HG02623 (cell line): Measurements from ENCODE around the gene IL17B.

Source experiments
- ATAC-seq: cut with Tn5 transposase; IDR thresholded peaks from one replicate; pipeline ENCODE4 v1.9.1; 2021; ENCODE audit warnings: moderate library complexity; ENCODE audit not compliant: unreplicated experiment

Gene IL17B

GRCh38 chr5:149380466-149381121, 1.5 kb upstream of the IL17B start:
- no peak for ATAC-seq

DNA sequence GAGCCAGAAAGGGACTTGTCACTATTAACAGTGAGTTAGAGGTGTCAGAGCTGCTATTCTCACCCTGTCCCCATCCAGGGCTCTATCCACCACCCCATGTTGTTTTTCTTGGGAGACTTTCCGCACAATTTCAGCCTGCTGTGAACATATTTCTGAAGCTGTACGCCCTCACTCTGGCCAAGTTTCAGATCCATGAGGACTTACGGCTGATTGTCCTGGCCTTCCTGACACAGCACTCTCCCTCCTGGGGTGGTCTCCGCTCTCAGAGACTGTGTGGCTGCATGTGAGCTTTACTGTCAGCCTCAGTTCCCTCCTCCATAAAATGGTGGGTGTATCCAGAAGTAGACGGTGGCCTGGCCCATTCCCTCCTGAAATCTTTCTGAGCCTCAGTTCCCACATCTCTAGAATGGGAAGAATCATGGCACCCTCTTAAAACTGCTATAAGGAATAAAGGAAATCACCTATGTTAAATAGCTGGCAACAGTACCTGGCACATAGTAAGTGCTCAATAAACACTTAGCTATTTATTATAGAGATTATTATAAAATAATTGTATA, 804 bp upstream of the IL17B start:
- no peak for ATAC-seq

DNA sequence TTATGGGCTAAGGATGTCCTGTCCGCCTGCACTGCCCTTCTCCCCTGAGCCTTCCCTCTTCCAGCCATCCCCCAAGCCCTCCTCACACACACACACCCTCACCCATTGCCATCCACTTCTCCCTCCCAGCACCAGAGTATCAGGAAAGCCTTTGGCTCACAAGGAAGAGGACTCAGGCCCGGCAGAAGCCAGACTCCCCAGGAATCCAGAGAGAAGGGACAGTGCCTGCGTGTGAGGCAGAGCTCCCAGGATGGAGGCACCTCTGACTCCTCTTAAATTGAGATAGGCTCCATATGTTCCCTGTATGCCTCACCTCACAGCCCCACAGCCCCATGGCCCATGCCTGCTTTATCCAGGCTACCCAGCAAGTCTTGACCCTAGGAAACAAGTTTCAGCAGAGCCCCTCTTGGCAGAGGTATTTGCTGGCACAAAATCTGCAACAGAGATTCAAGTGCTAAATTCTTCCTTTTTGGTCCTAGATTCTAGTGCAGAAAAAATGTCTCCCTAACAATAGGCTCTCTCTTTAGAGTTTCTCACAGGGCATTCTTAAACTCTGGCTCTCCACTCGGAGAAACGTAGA, 761 bp downstream of the IL17B start:
- ATAC-seq: no peak

DNA sequence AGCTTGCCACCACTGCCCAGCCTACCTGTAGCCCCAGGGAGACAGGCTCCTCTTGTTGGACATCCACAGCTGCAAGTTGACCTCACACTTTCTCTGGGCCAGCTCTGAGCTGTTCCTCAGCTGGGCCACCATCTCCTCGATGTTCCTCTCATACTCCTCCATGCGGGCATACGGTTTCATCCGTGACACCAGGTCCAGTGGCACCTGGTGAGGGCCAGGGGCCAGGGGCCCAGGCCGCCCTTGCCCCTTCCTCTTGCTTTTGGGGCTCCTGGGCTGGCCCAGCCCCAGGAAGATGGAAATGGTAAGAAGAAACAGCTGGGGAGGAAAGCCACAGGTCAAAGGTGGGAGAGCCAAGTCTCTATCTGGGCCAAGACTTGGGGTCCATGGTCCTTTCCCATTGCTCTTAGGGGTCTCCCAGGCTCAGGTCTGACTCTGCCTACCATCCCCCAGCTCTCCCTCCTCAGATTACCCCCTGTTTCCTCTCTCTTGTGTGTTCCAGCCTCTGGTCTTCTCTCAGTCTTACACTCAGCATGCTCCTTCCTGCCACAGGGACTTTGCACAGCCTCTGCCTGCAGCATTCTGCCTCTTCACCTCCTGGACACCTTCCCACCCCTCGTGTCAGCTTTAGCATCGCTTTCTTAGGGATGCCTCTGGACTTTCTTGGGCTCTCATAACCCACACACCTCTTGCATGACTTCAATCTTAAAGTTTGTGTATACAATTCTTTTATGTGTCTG, 2.2 kb downstream of the IL17B start:
- ATAC-seq: no peak

DNA sequence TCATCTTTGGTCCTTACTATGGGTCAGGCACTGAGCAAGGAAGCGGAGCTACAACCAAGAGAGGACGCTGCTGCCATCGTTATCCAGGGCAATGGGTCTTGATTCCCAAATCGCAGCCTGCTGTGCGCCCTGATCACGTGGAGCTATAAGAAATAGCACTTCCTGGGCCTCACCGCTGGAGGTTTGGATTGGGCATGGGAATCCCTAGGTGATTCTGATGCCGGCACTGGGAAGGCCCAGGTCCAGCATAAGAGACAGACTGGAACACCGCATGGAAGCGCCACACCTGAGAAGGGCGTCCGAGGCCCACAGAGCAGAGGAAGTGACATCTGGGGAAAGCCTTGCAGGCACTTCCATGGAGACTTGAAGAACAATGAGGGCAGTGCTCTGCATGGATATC, 3.0 kb downstream of the IL17B start:
- no peak for ATAC-seq

GRCh38 chr5:149375434-149375833, 3.7 kb downstream of the IL17B start:
- ATAC-seq: no peak

DNA sequence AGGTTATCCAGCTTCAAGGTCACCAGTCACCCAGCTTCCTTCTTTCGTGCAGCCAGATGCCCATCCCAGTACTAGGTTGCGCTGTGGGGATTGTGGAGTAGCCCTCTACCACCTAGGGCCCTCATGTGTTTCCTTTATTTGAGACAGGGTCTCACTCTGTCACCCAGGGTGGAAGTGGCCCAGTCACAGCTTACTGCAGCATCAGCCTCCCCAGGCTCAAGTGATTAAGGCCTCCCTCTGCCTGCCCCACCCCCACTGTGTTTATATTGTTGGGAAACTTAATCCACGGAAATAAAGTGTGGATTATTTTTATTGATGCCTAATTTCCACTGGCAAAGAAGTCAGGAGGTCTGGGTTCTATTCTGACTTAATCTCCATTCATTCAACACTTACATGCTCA, 4.3 kb downstream of the IL17B start:
- ATAC-seq: no peak

GRCh38 chr5:149374303-149374702, 4.8 kb downstream of the IL17B start:
- no peak for ATAC-seq

GRCh38 chr5:149372932-149373331, 6.2 kb downstream of the IL17B start:
- ATAC-seq: no peak

GRCh38 chr5:149372076-149372795, 6.9 kb downstream of the IL17B start:
- ATAC-seq: no peak

- ATAC-seq: peak; percentile 85
These were observed 7.7 kb downstream of the IL17B start for GRCh38 chr5:149371296-149371962.

DNA sequence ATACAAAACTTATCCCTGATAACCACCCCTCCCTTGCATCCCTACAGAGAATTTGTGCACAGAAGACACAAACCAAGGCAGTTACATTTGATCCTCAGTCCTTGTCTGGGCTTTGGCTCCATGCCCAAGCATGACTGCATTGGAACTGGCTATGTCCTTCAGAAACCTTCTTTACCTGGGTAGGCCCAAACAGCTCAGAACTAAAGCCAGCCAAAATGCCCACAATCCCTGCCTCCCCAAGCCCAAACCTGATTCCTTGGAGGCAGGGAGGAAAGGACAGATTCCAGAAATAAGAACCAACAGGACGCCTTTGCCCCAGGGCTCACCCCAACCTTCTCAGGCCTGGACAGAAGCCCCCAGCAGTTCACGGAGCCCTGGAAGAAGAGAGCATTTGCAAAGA, 8.2 kb downstream of the IL17B start:
- ATAC-seq: no peak

GRCh38 chr5:149367972-149368645, 11.0 kb downstream of the IL17B start:
- ATAC-seq: no peak

GRCh38 chr5:149367249-149367971, 11.7 kb downstream of the IL17B start:
- ATAC-seq: peak; percentile 69

DNA sequence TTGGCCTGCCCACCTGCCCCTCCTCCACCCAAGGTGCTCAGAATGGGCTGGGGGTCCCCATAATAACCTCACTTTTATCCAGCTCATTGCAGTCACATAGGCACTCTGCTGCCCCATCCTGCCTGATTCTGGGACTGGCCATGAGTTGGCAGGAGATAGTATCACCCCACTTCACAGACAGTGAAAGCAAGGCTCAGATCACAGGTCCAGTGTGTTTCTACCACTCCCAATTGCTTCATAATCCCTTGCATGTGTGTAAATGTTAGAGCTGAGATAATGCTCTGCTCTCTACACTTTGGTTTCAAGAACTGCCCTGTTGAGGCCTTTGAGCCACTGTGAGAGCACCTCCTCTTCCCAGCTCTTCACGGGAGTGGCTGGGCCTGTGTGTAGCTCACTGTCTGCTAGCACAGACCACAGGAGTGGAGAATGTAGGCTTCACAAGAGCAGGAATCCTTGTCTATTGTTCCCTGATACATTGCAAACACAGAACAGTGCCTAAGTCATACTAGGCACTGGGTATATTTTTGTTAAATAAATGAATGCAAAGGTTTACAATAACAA, 12.8 kb downstream of the IL17B start:
- ATAC-seq: no peak

DNA sequence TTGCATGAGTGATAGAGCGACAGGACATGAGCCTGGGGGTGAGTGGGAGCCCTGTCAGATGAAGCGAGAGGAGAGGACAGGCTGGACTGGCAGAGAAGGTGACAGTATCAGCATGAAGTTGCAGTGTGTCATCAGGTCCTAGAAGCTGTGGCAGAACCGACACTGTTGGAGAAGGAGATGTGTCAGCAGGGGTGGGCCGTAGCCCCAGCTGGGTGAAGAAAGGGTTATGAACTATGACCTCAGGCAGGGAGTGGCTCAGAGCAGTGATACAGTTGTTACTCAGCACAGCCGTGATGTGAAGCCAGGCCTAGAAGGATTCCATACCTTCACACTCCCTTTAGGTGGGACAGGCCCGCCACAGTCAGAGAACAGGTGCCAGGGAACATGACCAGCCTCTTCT, 13.7 kb downstream of the IL17B start:
- ATAC-seq: no peak

- no peak for ATAC-seq
These were observed 14.4 kb downstream of the IL17B start for GRCh38 chr5:149364719-149365118.

- no peak for ATAC-seq
These were observed 15.2 kb downstream of the IL17B start for GRCh38 chr5:149363936-149364335.

GRCh38 chr5:149363358-149363757, 15.7 kb downstream of the IL17B start:
- no peak for ATAC-seq
